ENCODE results near the gene ATAT1. TPM values are rescaled to one million over a fixed set of nuclear protein-coding genes. Genes with fewer than 3 reads are reported as not detected.
A peak's percentile ranks its signal among the peaks of the same experiment; 100 is the strongest.

Gene ATAT1
- total and polyA plus RNA-seq, 9 of the 15 experiments (the other 6 are each of a cell fraction or from before 2014, with no cell fraction given), result 0.65 to 5.8 (median 1.6) TPM

DNA sequence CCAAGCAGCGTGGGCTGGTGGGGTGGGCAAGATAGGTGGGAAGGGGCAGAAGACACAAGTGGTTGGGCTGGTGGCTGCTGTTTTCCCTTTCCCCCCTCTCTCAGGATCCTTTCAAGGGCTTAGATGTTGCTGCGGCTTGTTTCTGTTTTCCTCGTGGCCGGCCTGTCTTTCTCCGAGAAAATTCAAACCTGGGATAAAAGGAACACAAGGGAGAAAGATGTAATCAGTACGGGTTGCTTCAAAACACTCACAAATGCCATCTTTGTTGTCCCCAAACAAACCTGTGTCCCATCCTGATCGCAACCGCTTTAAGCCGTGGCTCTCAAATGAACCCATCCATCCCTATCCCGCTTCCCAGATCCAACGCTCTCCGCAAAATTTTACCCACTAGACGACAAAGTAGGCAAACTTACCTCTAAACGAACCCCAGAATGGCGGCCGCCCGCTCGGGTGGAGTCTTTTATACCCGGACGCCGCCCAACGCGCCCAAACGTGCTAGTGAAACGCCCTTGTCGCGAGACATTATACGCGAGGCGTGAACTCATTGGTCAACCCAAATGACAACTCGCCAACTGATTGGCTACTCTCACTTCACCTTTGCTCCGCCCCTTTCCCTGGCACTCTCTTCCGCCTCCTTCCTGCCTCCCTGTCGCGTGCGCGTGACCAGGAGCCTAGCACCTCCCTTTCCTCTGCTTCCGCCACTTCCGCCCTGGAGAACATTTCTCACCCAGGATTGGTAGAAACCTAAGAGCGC is 9.7 kb upstream of the ATAT1 start, which contains the start of gene PPP1R10 (continued):
- TF ChIP-seq, protein P1, sequence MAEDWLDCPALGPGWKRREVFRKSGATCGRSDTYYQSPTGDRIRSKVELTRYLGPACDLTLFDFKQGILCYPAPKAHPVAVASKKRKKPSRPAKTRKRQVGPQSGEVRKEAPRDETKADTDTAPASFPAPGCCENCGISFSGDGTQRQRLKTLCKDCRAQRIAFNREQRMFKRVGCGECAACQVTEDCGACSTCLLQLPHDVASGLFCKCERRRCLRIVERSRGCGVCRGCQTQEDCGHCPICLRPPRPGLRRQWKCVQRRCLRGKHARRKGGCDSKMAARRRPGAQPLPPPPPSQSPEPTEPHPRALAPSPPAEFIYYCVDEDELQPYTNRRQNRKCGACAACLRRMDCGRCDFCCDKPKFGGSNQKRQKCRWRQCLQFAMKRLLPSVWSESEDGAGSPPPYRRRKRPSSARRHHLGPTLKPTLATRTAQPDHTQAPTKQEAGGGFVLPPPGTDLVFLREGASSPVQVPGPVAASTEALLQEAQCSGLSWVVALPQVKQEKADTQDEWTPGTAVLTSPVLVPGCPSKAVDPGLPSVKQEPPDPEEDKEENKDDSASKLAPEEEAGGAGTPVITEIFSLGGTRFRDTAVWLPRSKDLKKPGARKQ (CRISPR knock-in tag; IDR thresholded peaks at IDR 0.05), result no peak
- TF ChIP-seq, protein P2, sequence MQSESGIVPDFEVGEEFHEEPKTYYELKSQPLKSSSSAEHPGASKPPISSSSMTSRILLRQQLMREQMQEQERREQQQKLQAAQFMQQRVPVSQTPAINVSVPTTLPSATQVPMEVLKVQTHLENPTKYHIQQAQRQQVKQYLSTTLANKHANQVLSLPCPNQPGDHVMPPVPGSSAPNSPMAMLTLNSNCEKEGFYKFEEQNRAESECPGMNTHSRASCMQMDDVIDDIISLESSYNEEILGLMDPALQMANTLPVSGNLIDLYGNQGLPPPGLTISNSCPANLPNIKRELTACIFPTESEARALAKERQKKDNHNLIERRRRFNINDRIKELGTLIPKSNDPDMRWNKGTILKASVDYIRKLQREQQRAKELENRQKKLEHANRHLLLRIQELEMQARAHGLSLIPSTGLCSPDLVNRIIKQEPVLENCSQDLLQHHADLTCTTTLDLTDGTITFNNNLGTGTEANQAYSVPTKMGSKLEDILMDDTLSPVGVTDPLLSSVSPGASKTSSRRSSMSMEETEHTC (IDR thresholded peaks at IDR 0.05), result peak; percentile 96
- TF ChIP-seq RFX1 (IDR thresholded peaks at IDR 0.05), result no peak; the same call in 1 of the 2 replicates
- TF ChIP-seq ZBTB7A (IDR thresholded peaks at IDR 0.05; ENCODE audit: borderline replicate concordance, control insufficient read depth, low read depth, low read length), result peak; percentile 30; the same call in 1 of the 2 replicates
- TF ChIP-seq, protein P3, sequence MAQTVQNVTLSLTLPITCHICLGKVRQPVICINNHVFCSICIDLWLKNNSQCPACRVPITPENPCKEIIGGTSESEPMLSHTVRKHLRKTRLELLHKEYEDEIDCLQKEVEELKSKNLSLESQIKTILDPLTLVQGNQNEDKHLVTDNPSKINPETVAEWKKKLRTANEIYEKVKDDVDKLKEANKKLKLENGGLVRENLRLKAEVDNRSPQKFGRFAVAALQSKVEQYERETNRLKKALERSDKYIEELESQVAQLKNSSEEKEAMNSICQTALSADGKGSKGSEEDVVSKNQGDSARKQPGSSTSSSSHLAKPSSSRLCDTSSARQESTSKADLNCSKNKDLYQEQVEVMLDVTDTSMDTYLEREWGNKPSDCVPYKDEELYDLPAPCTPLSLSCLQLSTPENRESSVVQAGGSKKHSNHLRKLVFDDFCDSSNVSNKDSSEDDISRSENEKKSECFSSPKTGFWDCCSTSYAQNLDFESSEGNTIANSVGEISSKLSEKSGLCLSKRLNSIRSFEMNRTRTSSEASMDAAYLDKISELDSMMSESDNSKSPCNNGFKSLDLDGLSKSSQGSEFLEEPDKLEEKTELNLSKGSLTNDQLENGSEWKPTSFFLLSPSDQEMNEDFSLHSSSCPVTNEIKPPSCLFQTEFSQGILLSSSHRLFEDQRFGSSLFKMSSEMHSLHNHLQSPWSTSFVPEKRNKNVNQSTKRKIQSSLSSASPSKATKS (CRISPR knock-in tag; IDR thresholded peaks at IDR 0.05), result peak; percentile 92
- TF ChIP-seq, protein P4, sequence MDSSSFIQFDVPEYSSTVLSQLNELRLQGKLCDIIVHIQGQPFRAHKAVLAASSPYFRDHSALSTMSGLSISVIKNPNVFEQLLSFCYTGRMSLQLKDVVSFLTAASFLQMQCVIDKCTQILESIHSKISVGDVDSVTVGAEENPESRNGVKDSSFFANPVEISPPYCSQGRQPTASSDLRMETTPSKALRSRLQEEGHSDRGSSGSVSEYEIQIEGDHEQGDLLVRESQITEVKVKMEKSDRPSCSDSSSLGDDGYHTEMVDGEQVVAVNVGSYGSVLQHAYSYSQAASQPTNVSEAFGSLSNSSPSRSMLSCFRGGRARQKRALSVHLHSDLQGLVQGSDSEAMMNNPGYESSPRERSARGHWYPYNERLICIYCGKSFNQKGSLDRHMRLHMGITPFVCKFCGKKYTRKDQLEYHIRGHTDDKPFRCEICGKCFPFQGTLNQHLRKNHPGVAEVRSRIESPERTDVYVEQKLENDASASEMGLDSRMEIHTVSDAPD (CRISPR knock-in tag; IDR thresholded peaks at IDR 0.05), result no peak
- TF ChIP-seq FOXK1 (CRISPR knock-in tag; IDR thresholded peaks at IDR 0.05; ENCODE audit: borderline replicate concordance), result peak; percentile 74; the same call in 1 of the 2 replicates
- TF ChIP-seq ZFPM2 (CRISPR knock-in tag; IDR thresholded peaks at IDR 0.05), result peak; percentile 96
- peak; percentile 90 for TF ChIP-seq ZNF57 (CRISPR knock-in tag; IDR thresholded peaks at IDR 0.05)
- peak; percentile 71 for TF ChIP-seq ZNF354B (CRISPR knock-in tag; IDR thresholded peaks at IDR 0.05)
- TF ChIP-seq SNRNP70 (optimal IDR thresholded peaks at IDR 0.05; ENCODE audit: low read depth, low read length), result peak; percentile 97
- no peak for TF ChIP-seq CBX5 (IDR thresholded peaks at IDR 0.05; ENCODE audit: borderline replicate concordance, low read depth)
- peak; percentile 88 for TF ChIP-seq MYBL2 (IDR thresholded peaks at IDR 0.05; ENCODE audit: low read depth)
- no peak for TF ChIP-seq MYBL2 (CRISPR knock-in tag; IDR thresholded peaks at IDR 0.05; ENCODE audit: borderline replicate concordance)
- no peak; the same call in none of the 2 replicates for TF ChIP-seq E2F3 (CRISPR knock-in tag; IDR thresholded peaks at IDR 0.05)
- TF ChIP-seq GTF2E2 (tag; IDR thresholded peaks at IDR 0.05), result peak; percentile 100
- TF ChIP-seq MTA3 (IDR thresholded peaks at IDR 0.05; ENCODE audit: borderline replicate concordance), result peak; percentile 100
- TF ChIP-seq TFAM (CRISPR knock-in tag; conservative IDR thresholded peaks at IDR 0.05), result no peak
- TF ChIP-seq CBFA2T3 (IDR thresholded peaks at IDR 0.05), result no peak
- TF ChIP-seq ZNF584 (CRISPR knock-in tag; IDR thresholded peaks at IDR 0.05; ENCODE audit: low read depth), result no peak
- TF ChIP-seq ZNF121 (CRISPR knock-in tag; conservative IDR thresholded peaks at IDR 0.05), result no peak
- TF ChIP-seq, protein P5, sequence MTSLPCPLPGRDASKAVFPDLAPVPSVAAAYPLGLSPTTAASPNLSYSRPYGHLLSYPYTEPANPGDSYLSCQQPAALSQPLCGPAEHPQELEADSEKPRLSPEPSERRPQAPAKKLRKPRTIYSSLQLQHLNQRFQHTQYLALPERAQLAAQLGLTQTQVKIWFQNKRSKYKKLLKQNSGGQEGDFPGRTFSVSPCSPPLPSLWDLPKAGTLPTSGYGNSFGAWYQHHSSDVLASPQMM (CRISPR knock-in tag; IDR thresholded peaks at IDR 0.05), result peak; percentile 79; the same call in 1 of the 2 replicates

Measured in K562 (cell line).